Astrocyte (in vitro differentiated cells and primary cell): ENCODE results near the gene KRT40. TPM values are rescaled to one million over a fixed set of nuclear protein-coding genes. Genes with fewer than 3 reads are reported as not detected.

Experiments used
- DNase-seq: peaks from one replicate; pipeline ENCODE4 v3.0.0-alpha.2; 2010; ENCODE audit warnings: low read depth
- FAIRE-seq: peaks from 2 replicates; lab custom pipeline; 2011; peaks lifted over from hg19 to GRCh38; lab: Jason Lieb, UNC
- H2AFZ ChIP-seq: 2 replicates; pipeline ENCODE4 v1.6.0; 2012; ENCODE audit warnings: low read depth, low read length, inconsistent platforms
- H3K27ac ChIP-seq: 2 replicates; pipeline ENCODE4 v1.5.1; 2011; ENCODE audit warnings: low read depth, low read length, inconsistent platforms
- H3K27me3 ChIP-seq: 2 replicates; pipeline ENCODE4 v1.6.0; 2011; ENCODE audit warnings: low read length, inconsistent platforms; ENCODE audit not compliant: insufficient read depth
- H3K36me3 ChIP-seq: 2 replicates; pipeline ENCODE4 v1.5.1; 2011; ENCODE audit warnings: low read length, inconsistent platforms; ENCODE audit not compliant: insufficient read depth
- H3K4me1 ChIP-seq: 2 replicates; pipeline ENCODE4 v1.5.1; 2011; ENCODE audit warnings: low read length, inconsistent platforms; ENCODE audit not compliant: insufficient read depth
- H3K4me2 ChIP-seq: 2 replicates; pipeline ENCODE4 v1.6.0; 2012; ENCODE audit warnings: low read length, inconsistent platforms
- H3K4me3 ChIP-seq: 2 replicates; pipeline ENCODE4 v1.5.1; 2011; ENCODE audit warnings: low read depth, mild to moderate bottlenecking, low read length, inconsistent platforms; ENCODE audit not compliant: insufficient read depth
- H3K79me2 ChIP-seq: 2 replicates; pipeline ENCODE4 v1.6.0; 2012; ENCODE audit warnings: mild to moderate bottlenecking, low read length, inconsistent platforms; ENCODE audit not compliant: insufficient read depth
- H3K9ac ChIP-seq: 2 replicates; pipeline ENCODE4 v1.6.0; 2012; ENCODE audit warnings: mild to moderate bottlenecking, low read length, inconsistent platforms
- H3K9me3 ChIP-seq: 2 replicates; pipeline ENCODE4 v1.5.1; 2012; ENCODE audit warnings: low read depth, mild to moderate bottlenecking, low read length, inconsistent platforms; ENCODE audit not compliant: insufficient read depth
- H4K20me1 ChIP-seq: 2 replicates; pipeline ENCODE4 v1.6.0; 2012; ENCODE audit warnings: low read length, inconsistent platforms; ENCODE audit not compliant: insufficient read depth
- H3K27ac Mint-ChIP-seq: one replicate; pipeline ENCODE4 v1.8.0; 2021; ENCODE audit warnings: mild to moderate bottlenecking, mixed read lengths; ENCODE audit not compliant: unreplicated experiment
- H3K27me3 Mint-ChIP-seq: one replicate; pipeline ENCODE4 v1.8.0; 2021; ENCODE audit warnings: low read depth, mixed read lengths; ENCODE audit not compliant: unreplicated experiment
- H3K36me3 Mint-ChIP-seq: one replicate; pipeline ENCODE4 v1.8.0; 2021; ENCODE audit warnings: low read depth, mixed read lengths; ENCODE audit not compliant: unreplicated experiment
- H3K4me1 Mint-ChIP-seq: one replicate; pipeline ENCODE4 v1.8.0; 2021; ENCODE audit warnings: low read depth, mixed read lengths; ENCODE audit not compliant: unreplicated experiment
- H3K4me3 Mint-ChIP-seq: one replicate; pipeline ENCODE4 v1.8.0; 2021; ENCODE audit warnings: mild to moderate bottlenecking, moderate library complexity, mixed read lengths; ENCODE audit not compliant: unreplicated experiment
- H3K9me3 Mint-ChIP-seq: one replicate; pipeline ENCODE4 v1.8.0; 2021; ENCODE audit warnings: mild to moderate bottlenecking, mixed read lengths; ENCODE audit not compliant: unreplicated experiment
- CTCF ChIP-seq: IDR thresholded peaks from 2 replicates; pipeline ENCODE4 v1.5.1; 2011; ENCODE audit warnings: low read depth, mild to moderate bottlenecking, inconsistent platforms, low read length, moderate library complexity; ENCODE audit not compliant: insufficient read depth
- EZH2 ChIP-seq: IDR thresholded peaks from 2 replicates; pipeline ENCODE4 v1.6.1; 2012; ENCODE audit warnings: mild to moderate bottlenecking, low read length, inconsistent platforms; ENCODE audit not compliant: insufficient read depth
- total RNA-seq: library from RNA; stranded (reverse); gene quantifications from 2 replicates; pipeline ENCODE4 v1.2.1, GENCODE V29; 2021

The KRT40 gene
- total RNA-seq, 1 donor from 2014 or later, result not detected

GRCh38 chr17:40974366-40974765 is 9.8 kb downstream of the KRT40 start:
- Histone ChIP-seq H3K9me3 (no peaks in the 10 kb centered on the region), H3K79me2 (no peaks in the 10 kb centered on the region), H3K27me3 (no peaks in the 10 kb centered on the region), H3K4me2 (no peak overlapping the region), H3K9ac (no peak overlapping the region), H2AFZ (no peak overlapping the region), H3K4me3 (no peak overlapping the region), H3K4me1 (no peaks in the 10 kb centered on the region), H3K36me3 (no peaks in the 10 kb centered on the region), H3K27ac (no peak overlapping the region), H4K20me1 (no peaks in the 10 kb centered on the region)
- H3K4me1 Mint-ChIP-seq, result no peaks in the 10 kb centered on the region
- FAIRE-seq, result no peak
- no peaks in the 10 kb centered on the region for H3K27me3 Mint-ChIP-seq
- H3K9me3 Mint-ChIP-seq, result no peaks in the 10 kb centered on the region
- H3K36me3 Mint-ChIP-seq, result no peaks in the 10 kb centered on the region
- TF ChIP-seq CTCF (no peak), EZH2 (no peak)
- no peak for DNase-seq
- H3K27ac Mint-ChIP-seq, result no peak overlapping the region
- no peak overlapping the region for H3K4me3 Mint-ChIP-seq

- H3K27me3 Mint-ChIP-seq, result no peaks in the 10 kb centered on the region
- no peak overlapping the region for H3K4me2 ChIP-seq
- no peaks in the 10 kb centered on the region for H3K79me2 ChIP-seq
- no peak overlapping the region for H3K27ac Mint-ChIP-seq
- no peak overlapping the region for H2AFZ ChIP-seq
- no peaks in the 10 kb centered on the region for H3K36me3 ChIP-seq
- H3K4me1 ChIP-seq, result no peaks in the 10 kb centered on the region
- no peak overlapping the region for H3K4me3 Mint-ChIP-seq
- no peak overlapping the region for H3K9ac ChIP-seq
- H3K27me3 ChIP-seq, result no peaks in the 10 kb centered on the region
- no peak for DNase-seq
- no peaks in the 10 kb centered on the region for H3K4me1 Mint-ChIP-seq
- H3K9me3 Mint-ChIP-seq, result peaks cover 7% of the 10 kb centered on the region
- no peak overlapping the region for H3K27ac ChIP-seq
- H3K36me3 Mint-ChIP-seq, result no peaks in the 10 kb centered on the region
- no peak for FAIRE-seq
- no peak for TF ChIP-seq EZH2
- no peak for TF ChIP-seq CTCF
- no peaks in the 10 kb centered on the region for H3K9me3 ChIP-seq
- H4K20me1 ChIP-seq, result no peaks in the 10 kb centered on the region
- no peak overlapping the region for H3K4me3 ChIP-seq
Measured at GRCh38 chr17:40967582-40967981, 16.5 kb downstream of the KRT40 start.

- H3K4me2 ChIP-seq, result no peak within 1 kb of the TSS
- Mint-ChIP-seq H3K4me3 (no peak within 1 kb of the TSS), H3K36me3 (no peaks in the 10 kb centered on the region), H3K27ac (no peak within 1 kb of the TSS), H3K9me3 (peaks cover 8% of the 10 kb centered on the region), H3K27me3 (no peaks in the 10 kb centered on the region), H3K4me1 (no peaks in the 10 kb centered on the region)
- H3K4me3 ChIP-seq, result no peak within 1 kb of the TSS
- no peaks in the 10 kb centered on the region for H3K4me1 ChIP-seq
- no peak within 1 kb of the TSS for H3K9ac ChIP-seq
- no peak for FAIRE-seq
- TF ChIP-seq EZH2, result no peak
- TF ChIP-seq CTCF, result no peak
- H3K27ac ChIP-seq, result no peak within 1 kb of the TSS
- no peak within 1 kb of the TSS for H2AFZ ChIP-seq
- no peaks in the 10 kb centered on the region for H3K27me3 ChIP-seq
- no peaks in the 10 kb centered on the region for H4K20me1 ChIP-seq
- no peak for DNase-seq
- H3K36me3 ChIP-seq, result no peaks in the 10 kb centered on the region
- no peaks in the 10 kb centered on the region for H3K9me3 ChIP-seq
- H3K79me2 ChIP-seq, result no peaks in the 10 kb centered on the region
Measured at GRCh38 chr17:40966848-40967247, 17.3 kb downstream of the KRT40 start, which contains the start of gene KRT39. Gene KRT39, minus strand, starts transcription at chr17:40966948. Its CDS starts 92 bp downstream, at chr17:40966856.
